Uterus (tissue), 4 donors: Measurements from ENCODE around the gene NCOA1. TPM values are rescaled to one million over a fixed set of nuclear protein-coding genes. Genes with fewer than 3 reads are reported as not detected.

Source experiments
- DNase-seq, 2 donors: peaks; one replicate each; pipeline ENCODE4 v3.0.0-alpha.2; 2019 to 2020
- H3K27ac ChIP-seq, 2 donors: fragments of 200-600 bp; sonication (generic); 1 replicate in 1 of 2; 2 replicates in 1 of 2; pipeline ENCODE4 v1.5.1; 2016 to 2018
- H3K27me3 ChIP-seq, 2 donors: fragments of 200-600 bp; sonication (generic); one replicate each; pipeline ENCODE4 v1.5.1; 2018 to 2019; ENCODE audit warnings: control low read depth in 1 of 2
- H3K36me3 ChIP-seq, 2 donors: fragments of 200-600 bp; sonication (generic); one replicate each; pipeline ENCODE4 v1.5.1; 2019; ENCODE audit warnings: control low read depth in 1 of 2
- H3K4me1 ChIP-seq, 2 donors: fragments of 200-600 bp; sonication (generic); one replicate each; pipeline ENCODE4 v1.5.1; 2018 to 2019; ENCODE audit warnings: control low read depth in 1 of 2
- H3K4me3 ChIP-seq, 2 donors: fragments of 200-600 bp; sonication (generic); 1 replicate in 1 of 2; 2 replicates in 1 of 2; pipeline ENCODE4 v1.5.1; 2018 to 2019; ENCODE audit warnings: mild to moderate bottlenecking in 1 of 2
- H3K9me3 ChIP-seq, 2 donors: fragments of 200-600 bp; sonication (generic); one replicate each; pipeline ENCODE4 v1.5.1; 2019; ENCODE audit warnings: control low read depth in 1 of 2
- CTCF ChIP-seq, 4 experiments: fragments of 200-600 bp in 2 of 4; fragments of 450-650 bp in 2 of 4; sonication (generic) in 2 of 4; IDR thresholded peaks; one replicate each; pipeline ENCODE4 v1.5.1; 2016 to 2019; ENCODE audit warnings: antibody characterized with exemption in 4 of 4, mild to moderate bottlenecking in 2 of 4, moderate library complexity in 1 of 4
- POLR2A ChIP-seq, 2 donors: fragments of 450-650 bp; IDR thresholded peaks; one replicate each; pipeline ENCODE4 v1.6.1; 2016; ENCODE audit warnings: antibody characterized with exemption in 2 of 2, mild to moderate bottlenecking in 1 of 2, moderate library complexity in 1 of 2
- intact Hi-C: fragments of 100-400 bp; cut with DNase I; formaldehyde crosslinking; loops from one replicate; pipeline ENCODE4 v1.15.1; 2023; ENCODE audit warnings: low total_unique reads
- total RNA-seq, 4 donors: library from RNA; depleted of rRNA in 3 of 4; stranded (reverse); fragments of >200 nt in 3 of 4; gene quantifications; one replicate each; pipeline versions ENCODE4 v1.1.0 to v1.2.4, GENCODE V29; 2014 to 2023
- donor health status: DM: yes; HTN: yes; CAD: no.

The NCOA1 gene
- total RNA-seq, 4 donors from 2014 or later = 38.7 to 88.5 (median 62.0) TPM

- Histone ChIP-seq H3K36me3 (no peaks in the 10 kb centered on the region), H3K4me1 (no peaks in the 10 kb centered on the region), H3K9me3 (no peaks in the 10 kb centered on the region), H3K27me3 (no peaks in the 10 kb centered on the region), H3K27ac (no peak overlapping the region), H3K4me3 (no peak overlapping the region)
- DNase-seq = no peak
- no peak for TF ChIP-seq CTCF (IDR thresholded peaks at IDR 0.05)
- no peak for TF ChIP-seq POLR2A (IDR thresholded peaks at IDR 0.05)
- intact Hi-C loops = no loop called here
Observed at GRCh38 chr2:24538720-24539119, 47.7 kb downstream of the NCOA1 start.

- no peak for DNase-seq
- no peak overlapping the region for H3K4me3 ChIP-seq
- no peaks in the 10 kb centered on the region for H3K4me1 ChIP-seq
- H3K27me3 ChIP-seq = no peaks in the 10 kb centered on the region
- H3K9me3 ChIP-seq = no peaks in the 10 kb centered on the region
- H3K27ac ChIP-seq = no peak overlapping the region
- H3K36me3 ChIP-seq = no peaks in the 10 kb centered on the region
- intact Hi-C loops = no loop called here
- TF ChIP-seq POLR2A (IDR thresholded peaks at IDR 0.05) (no peak), CTCF (IDR thresholded peaks at IDR 0.05) (no peak)
Observed at GRCh38 chr2:24539258-24539657, 48.2 kb downstream of the NCOA1 start.

- TF ChIP-seq CTCF (IDR thresholded peaks at IDR 0.05) (no peak), POLR2A (IDR thresholded peaks at IDR 0.05) (no peak)
- Histone ChIP-seq H3K36me3 (no peaks in the 10 kb centered on the region), H3K27me3 (no peaks in the 10 kb centered on the region), H3K9me3 (no peaks in the 10 kb centered on the region), H3K4me3 (no peak overlapping the region), H3K27ac (no peak overlapping the region), H3K4me1 (no peaks in the 10 kb centered on the region)
- DNase-seq = no peak
- intact Hi-C loops = no loop called here
Observed at GRCh38 chr2:24540011-24540477, 49.0 kb downstream of the NCOA1 start.

- H3K36me3 ChIP-seq = no peaks in the 10 kb centered on the region
- no peaks in the 10 kb centered on the region for H3K4me1 ChIP-seq
- DNase-seq = no peak
- H3K27ac ChIP-seq = no peak overlapping the region
- H3K9me3 ChIP-seq = no peaks in the 10 kb centered on the region
- no peaks in the 10 kb centered on the region for H3K27me3 ChIP-seq
- no peak overlapping the region for H3K4me3 ChIP-seq
- TF ChIP-seq CTCF (IDR thresholded peaks at IDR 0.05) = no peak
- no peak for TF ChIP-seq POLR2A (IDR thresholded peaks at IDR 0.05)
- intact Hi-C loops = no loop called here
Observed at GRCh38 chr2:24541621-24542020, 50.6 kb downstream of the NCOA1 start.

- Histone ChIP-seq H3K27me3 (no peaks in the 10 kb centered on the region), H3K9me3 (no peaks in the 10 kb centered on the region), H3K27ac (no peak overlapping the region), H3K4me3 (no peak overlapping the region), H3K4me1 (no peaks in the 10 kb centered on the region), H3K36me3 (no peaks in the 10 kb centered on the region)
- intact Hi-C loops = no loop called here
- DNase-seq = no peak
- TF ChIP-seq POLR2A (IDR thresholded peaks at IDR 0.05) = no peak
- no peak for TF ChIP-seq CTCF (IDR thresholded peaks at IDR 0.05)
Observed at GRCh38 chr2:24542269-24542872, 51.3 kb downstream of the NCOA1 start.
